HEK293 (cell line): ENCODE data around the gene CEP63.

Source experiments
- ZNF274 ChIP-seq, 2 experiments: fragments of 200-500 bp in 1 of 2; fragments of 450-650 bp in 1 of 2; sonication (Bioruptor generic) in 1 of 2; formaldehyde crosslinking in 1 of 2; IDR thresholded peaks; 2 replicates each; pipeline versions ENCODE4 v1.5.1 to v1.6.1; 2014 to 2016; ENCODE audit warnings: borderline replicate concordance in 1 of 2, inconsistent platforms in 1 of 2, low read length in 1 of 2, missing biosample characterization in 1 of 2, missing genetic modification characterization in 1 of 2
- ZNF292 ChIP-seq: fragments of 450-650 bp; formaldehyde crosslinking; IDR thresholded peaks from 2 replicates; pipeline ENCODE4 v1.5.1; 2016; ENCODE audit warnings: low read depth, missing biosample characterization, missing genetic modification characterization, borderline replicate concordance
- ZNF701 ChIP-seq: fragments of 450-650 bp; formaldehyde crosslinking; IDR thresholded peaks from 2 replicates; pipeline ENCODE4 v1.5.1; 2016; ENCODE audit warnings: missing biosample characterization, missing genetic modification characterization
- ZNF830 ChIP-seq: fragments of 450-650 bp; IDR thresholded peaks from 2 replicates; pipeline ENCODE4 v1.5.0; 2018; ENCODE audit warnings: missing biosample characterization, missing genetic modification characterization, low read depth, mild to moderate bottlenecking, moderate library complexity
- TF ChIP-seq, protein P1 (sequence below): fragments of 450-650 bp; formaldehyde crosslinking; IDR thresholded peaks from 2 replicates; pipeline ENCODE4 v1.5.1; 2016; ENCODE audit warnings: missing biosample characterization, missing genetic modification characterization, low read depth

CEP63 gene

GRCh38 chr3:134623615-134624245, 137.9 kb downstream of the CEP63 start (continued):
- TF ChIP-seq, protein P1, sequence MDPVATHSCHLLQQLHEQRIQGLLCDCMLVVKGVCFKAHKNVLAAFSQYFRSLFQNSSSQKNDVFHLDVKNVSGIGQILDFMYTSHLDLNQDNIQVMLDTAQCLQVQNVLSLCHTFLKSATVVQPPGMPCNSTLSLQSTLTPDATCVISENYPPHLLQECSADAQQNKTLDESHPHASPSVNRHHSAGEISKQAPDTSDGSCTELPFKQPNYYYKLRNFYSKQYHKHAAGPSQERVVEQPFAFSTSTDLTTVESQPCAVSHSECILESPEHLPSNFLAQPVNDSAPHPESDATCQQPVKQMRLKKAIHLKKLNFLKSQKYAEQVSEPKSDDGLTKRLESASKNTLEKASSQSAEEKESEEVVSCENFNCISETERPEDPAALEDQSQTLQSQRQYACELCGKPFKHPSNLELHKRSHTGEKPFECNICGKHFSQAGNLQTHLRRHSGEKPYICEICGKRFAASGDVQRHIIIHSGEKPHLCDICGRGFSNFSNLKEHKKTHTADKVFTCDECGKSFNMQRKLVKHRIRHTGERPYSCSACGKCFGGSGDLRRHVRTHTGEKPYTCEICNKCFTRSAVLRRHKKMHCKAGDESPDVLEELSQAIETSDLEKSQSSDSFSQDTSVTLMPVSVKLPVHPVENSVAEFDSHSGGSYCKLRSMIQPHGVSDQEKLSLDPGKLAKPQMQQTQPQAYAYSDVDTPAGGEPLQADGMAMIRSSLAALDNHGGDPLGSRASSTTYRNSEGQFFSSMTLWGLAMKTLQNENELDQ (tag by site-specific recombination): no peak
- TF ChIP-seq ZNF274 (IDR thresholded peaks at IDR 0.05; ENCODE audit: low read length) (no peak), ZNF274 (tag by site-specific recombination; IDR thresholded peaks at IDR 0.05; ENCODE audit: borderline replicate concordance) (no peak), ZNF292 (no peak), ZNF701 (tag by site-specific recombination) (no peak), ZNF830 (tag by site-specific recombination) (no peak)
